CD4-positive, alpha-beta T cell treated with Interleukin-21 for 1 hour (primary cell): ENCODE measurements around the gene DPP7.

ENCODE experiments used
- DNase-seq: peaks from one replicate; pipeline ENCODE4 v3.0.0-alpha.2; 2020

DPP7 gene

DNA sequence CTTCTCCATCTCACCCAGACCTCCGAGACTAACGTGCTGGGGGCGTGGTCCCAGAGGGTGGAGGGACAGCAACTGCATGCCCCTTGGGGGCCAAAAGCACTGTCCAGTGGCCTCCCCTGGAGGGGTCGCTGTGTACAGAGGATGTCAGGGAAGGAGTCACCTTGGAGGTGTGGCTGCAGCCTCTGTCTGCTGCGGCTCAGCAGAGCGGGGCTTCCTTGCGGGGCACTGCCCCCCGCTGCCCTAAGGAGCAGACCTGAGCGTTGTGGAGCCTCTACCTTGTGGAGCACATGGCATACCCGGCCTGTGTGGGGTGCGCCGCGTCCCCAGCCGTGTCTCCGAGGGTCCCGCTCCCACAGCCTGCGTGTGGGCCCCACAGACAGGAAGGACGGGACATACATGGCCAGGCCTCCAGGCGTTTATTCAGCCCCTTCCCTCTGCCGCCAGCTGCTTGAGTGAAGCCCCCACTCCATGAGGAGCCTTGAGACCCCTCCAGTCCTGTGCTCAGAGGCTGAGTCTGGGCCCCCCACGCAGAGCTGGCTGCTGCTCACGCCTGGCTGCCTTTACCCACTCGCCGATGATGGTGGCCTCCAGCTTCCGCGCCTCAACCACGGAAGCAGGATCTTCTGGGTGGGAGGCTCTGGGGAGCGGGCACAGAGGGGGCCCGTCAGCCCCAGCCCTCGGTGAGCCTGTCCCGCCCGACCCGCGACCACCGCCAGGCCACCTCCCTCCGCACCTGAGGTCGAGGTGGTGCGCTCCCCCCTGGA, 4.2 kb downstream of the DPP7 start:
- no peak for DNase-seq

DNA sequence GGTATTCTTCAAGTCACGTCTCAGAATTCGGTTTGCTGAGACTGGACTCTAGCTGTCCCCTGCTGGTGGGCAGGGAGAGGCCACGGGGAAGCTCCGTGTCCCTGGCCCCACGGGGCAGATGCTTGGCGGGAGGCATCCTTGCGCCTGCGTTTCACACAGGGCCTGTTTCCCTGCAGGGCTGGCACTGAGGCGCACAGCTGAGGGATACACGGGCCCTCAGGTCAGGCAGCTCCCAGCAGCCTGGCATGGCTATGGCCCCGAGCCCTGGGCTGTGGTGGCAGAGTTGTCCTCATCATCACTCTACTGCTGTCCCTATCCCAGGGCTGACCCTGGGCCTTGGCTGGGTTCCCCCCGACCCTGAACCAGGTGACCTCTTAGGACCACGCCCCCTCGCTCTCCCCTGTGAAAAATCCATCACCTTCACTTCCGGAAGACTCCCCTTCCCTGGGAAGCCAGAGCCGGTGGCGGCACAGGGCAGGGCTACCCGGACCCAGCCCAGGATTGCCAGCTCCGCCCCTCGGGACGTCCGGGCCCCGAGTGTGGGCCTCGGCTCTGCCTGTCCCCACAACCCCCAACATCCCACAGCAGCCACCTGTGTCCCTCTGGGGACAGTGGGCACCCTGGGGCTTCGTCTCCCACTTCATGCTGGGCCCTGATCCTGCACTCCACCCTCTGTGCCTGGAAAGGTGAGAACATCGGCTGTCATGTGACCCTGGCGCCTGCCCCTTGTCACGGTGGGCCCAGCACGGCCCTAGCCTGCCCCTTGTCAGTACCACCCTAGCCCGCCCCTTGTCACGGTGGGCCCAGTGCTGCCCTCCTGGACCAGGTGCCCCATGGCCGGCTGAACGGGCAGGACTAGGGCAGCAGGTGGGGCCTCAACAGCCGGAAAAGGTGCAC, 5.0 kb downstream of the DPP7 start:
- no peak for DNase-seq

DNA sequence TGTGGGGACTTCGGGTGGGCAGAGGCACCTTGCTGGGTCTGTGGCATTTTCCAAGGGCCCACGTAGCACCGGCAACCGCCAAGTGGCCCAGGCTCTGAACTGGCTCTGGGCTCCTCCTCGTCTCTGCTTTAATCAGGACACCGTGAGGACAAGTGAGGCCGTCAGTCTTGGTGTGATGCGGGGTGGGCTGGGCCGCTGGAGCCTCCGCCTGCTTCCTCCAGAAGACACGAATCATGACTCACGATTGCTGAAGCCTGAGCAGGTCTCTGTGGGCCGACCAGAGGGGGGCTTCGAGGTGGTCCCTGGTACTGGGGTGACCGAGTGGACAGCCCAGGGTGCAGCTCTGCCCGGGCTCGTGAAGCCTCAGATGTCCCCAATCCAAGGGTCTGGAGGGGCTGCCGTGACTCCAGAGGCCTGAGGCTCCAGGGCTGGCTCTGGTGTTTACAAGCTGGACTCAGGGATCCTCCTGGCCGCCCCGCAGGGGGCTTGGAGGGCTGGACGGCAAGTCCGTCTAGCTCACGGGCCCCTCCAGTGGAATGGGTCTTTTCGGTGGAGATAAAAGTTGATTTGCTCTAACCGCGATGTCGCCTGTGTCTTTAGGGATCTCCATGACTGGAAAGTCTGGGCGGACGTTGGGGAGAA, 5.8 kb downstream of the DPP7 start:
- no peak for DNase-seq

- DNase-seq, result no peak
Observed at GRCh38 chr9:137107982-137108381, 6.6 kb downstream of the DPP7 start.

DNA sequence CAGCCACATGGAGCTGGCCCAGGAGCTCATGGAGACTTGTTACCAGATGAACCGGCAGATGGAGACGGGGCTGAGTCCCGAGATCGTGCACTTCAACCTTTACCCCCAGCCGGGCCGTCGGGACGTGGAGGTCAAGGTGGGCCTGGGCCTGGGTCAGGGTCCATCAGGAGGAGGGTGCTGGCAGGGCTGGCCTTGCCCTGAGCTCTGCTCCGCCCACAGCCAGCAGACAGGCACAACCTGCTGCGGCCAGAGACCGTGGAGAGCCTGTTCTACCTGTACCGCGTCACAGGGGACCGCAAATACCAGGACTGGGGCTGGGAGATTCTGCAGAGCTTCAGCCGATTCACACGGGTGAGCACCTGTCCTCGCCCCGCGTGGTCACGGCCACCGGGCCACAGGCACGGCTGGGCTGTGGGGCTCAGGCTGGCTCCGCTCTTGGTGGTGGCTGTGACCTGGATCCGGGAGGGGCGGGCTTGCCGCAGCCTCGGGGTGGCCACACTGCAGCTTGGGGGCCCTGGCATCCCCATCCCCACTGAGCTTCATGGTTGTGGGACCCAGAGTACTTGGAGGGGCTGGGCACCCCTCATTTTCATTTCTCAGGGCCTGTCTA, 7.1 kb downstream of the DPP7 start:
- DNase-seq, result no peak

DNA sequence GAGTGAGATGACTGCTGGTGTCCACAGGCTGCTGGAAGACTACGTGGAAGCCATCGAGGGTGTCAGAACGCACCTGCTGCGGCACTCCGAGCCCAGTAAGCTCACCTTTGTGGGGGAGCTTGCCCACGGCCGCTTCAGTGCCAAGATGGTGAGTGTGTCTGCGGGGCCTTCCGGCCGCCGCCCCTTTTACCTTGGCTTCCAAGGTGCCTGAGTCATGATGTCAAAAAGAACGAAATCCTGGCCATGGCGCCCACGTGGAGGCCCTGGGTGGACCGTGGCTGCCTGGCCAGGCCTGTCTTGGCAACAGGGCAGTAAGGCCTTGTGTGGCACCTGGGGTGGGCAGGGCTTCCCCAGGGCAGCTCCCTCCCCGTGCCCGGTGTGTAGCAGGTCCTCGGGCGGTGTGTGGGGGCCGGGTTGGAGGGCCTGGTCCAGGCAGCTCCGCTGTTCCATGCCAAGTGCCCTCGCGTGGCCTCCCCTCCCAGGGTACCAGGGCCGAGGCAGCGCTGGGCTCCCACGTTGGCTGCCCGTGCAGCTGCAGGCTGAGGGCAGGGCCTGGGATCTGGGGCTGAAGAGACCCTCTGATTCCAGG, 7.8 kb downstream of the DPP7 start:
- no peak for DNase-seq

- DNase-seq, result no peak
Observed at GRCh38 chr9:137105814-137106661, 8.5 kb downstream of the DPP7 start.

DNA sequence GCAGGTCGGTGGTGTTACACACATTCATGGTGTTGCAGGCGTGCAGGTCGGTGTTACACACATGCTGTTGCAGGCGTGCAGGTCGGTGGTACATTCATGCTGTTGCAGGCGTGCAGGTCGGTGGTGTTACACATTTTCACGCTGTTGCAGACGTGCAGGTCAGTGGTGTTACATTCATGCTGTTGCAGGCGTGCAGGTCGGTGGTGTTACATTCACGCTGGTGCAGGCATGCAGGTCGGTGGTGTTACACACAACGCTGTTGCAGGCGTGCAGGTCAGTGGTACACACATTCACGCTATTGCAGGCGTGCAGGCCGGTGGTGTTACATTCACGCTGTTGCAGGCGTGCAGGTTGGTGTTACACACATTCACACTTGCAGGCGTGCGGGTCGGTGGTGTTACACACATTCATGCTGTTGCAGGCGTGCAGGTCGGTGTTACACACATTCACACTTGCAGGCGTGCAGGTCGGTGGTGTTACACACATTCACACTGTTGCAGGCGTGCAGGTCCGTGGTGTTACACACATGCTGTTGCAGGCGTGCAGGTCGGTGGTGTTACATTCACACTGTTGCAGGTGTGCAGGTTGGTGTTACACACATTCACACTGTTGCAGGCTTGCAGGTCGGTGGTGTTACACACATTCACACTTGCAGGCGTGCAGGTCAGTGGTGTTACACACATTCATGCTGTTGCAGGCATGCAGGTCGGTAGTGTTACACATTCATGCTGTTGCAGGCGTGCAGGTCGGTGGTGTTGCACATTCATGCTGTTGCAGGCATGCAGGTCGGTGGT, 11.1 kb downstream of the DPP7 start:
- no peak for DNase-seq

- no peak for DNase-seq
Observed at GRCh38 chr9:137099231-137099630, 15.3 kb downstream of the DPP7 start.

- DNase-seq, result no peak
Observed at GRCh38 chr9:137097761-137098462, 16.6 kb downstream of the DPP7 start.

DNA sequence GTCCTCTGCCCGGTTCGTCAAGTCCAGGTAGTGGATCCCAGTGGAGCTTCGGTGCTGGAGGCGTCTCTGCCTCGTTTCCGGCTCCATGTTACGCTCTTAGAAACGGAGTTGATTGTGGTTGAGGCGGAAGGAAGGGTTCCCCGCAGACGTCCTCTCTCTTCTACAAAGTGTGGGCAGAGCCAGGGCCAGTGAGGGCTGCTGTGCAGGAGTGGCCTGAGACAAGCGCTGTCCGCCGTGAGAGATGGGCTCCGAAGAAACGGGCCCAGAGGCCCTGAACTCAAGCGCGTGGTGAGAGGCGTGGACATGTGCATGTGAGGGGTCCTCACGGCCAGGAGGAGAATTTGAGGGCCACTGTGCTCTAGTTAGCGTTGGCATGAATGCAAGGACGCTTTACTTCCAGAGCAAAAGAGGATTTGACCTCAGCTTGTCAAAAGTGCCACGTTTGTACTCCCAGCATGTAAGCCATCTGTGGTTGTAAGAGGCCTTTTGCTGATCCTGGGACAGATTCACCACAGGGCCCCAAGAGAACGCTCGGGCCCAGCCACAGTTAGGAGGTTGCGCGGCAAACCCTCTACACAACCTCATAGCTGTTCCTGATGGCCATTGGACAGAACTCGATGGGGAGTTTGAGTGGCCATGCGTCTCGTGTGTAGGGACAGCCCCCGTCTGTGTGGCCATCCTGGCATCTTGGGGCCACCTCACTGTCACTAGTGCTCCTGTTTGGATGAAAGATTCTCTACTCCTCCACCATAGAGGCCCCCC, 17.6 kb downstream of the DPP7 start:
- no peak for DNase-seq

- peak; percentile 87 for DNase-seq
Observed at GRCh38 chr9:137095664-137096517, 18.6 kb downstream of the DPP7 start.

DNA sequence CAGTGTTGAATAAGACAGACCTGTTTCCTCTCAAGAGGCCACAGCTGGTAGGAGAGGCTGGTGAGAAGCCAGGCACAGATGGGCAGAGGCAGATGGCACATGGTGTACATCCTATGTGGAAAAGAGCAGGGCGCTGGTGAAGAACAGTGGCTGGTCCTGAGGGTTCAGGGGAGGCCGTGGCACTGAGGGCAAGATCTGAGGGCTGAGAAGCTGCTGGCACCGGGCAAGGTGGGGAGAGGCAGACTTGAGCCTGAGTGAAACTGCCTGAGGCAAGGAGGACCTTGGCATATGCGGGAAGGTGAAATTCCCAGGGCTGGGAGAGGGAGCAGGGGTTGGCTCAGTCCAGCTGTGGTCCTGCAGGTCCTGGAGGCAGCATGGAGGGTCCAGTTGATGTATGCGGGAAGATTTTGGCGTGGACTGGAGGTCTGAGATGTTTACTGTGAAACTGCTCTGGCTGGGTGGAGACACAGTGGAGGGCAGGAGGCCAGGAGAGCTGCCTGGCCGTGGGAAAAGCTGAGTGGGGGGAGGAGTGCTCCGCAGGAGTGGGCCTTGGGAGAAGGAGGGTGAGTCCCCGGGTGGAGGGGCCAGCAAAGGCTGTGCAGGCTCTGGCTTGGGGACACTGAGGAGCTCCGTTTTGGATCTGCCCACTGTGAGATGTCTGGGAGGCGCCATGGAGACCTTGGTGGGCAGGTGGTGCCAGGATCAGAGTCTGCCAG, 25.1 kb downstream of the DPP7 start:
- no peak for DNase-seq

DNA sequence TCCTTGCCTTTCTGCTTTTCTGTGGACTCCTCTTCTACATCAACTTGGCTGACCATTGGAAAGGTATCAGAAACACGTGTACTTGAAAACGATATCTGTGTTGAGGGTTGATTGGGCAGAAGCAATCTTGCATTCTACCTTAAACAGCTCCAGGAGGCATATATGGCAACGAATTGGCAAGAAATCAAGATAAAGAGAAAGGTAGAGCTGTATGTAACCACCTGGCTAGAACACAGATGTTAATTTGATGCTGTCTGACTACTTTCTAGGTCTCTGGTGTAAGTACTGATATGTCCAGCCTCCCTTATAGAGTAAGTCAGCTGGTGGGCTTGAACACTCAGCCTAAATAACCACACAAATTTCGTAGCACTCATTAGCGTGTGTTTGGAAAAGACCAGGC, 26.4 kb downstream of the DPP7 start:
- DNase-seq, result no peak

GRCh38 chr9:137087409-137087925, 27.1 kb downstream of the DPP7 start:
- peak; percentile 21 for DNase-seq

- peak; percentile 99 for DNase-seq
Observed at GRCh38 chr9:137086531-137087408, 27.8 kb downstream of the DPP7 start, which contains the start of gene MAN1B1. TSS of gene MAN1B1 (plus strand) at chr9:137086985. CDS start at chr9:137087000, 15 bp downstream.
